Right lobe of liver (tissue), 6 donors: ENCODE data around the gene WRNIP1. TPM values are rescaled to one million over a fixed set of nuclear protein-coding genes. Genes with fewer than 3 reads are reported as not detected.

Experiments
- ATAC-seq, 4 donors: fragments of 200-7000 bp; cut with Tn5 transposase; one replicate each; pipeline ENCODE4 v1.9.1; 2020; ENCODE audit warnings: mild to moderate bottlenecking in 4 of 4, moderate library complexity in 4 of 4
- DNase-seq, 3 donors: peaks; one replicate each; pipeline ENCODE4 v3.0.0-alpha.2; 2020
- H3K27ac ChIP-seq, 3 donors: fragments of 200-600 bp; one replicate each; pipeline ENCODE4 v1.8.0; 2022
- H3K27me3 ChIP-seq, 2 donors: fragments of 200-600 bp; one replicate each; pipeline ENCODE4 v1.8.0; 2022
- H3K36me3 ChIP-seq, 4 donors: fragments of 200-600 bp; sonication (generic) in 1 of 4; one replicate each; pipeline versions ENCODE4 v1.5.1 to v1.8.0; 2017 to 2022; ENCODE audit warnings: control low read depth in 1 of 4
- H3K4me1 ChIP-seq, 4 donors: fragments of 200-600 bp; sonication (generic) in 1 of 4; one replicate each; pipeline versions ENCODE4 v1.5.1 to v1.8.0; 2017 to 2022; ENCODE audit warnings: control low read depth in 1 of 4
- H3K4me3 ChIP-seq, 3 donors: fragments of 200-600 bp; one replicate each; pipeline ENCODE4 v1.8.0; 2022
- H3K9me3 ChIP-seq, 4 donors: fragments of 200-600 bp; sonication (generic) in 1 of 4; one replicate each; pipeline versions ENCODE4 v1.5.1 to v1.8.0; 2017 to 2022; ENCODE audit warnings: control low read depth in 1 of 4
- POLR2A ChIP-seq: fragments of 450-650 bp; IDR thresholded peaks from one replicate; pipeline ENCODE4 v1.6.1; 2017; ENCODE audit warnings: antibody characterized with exemption, mild to moderate bottlenecking
- WGBS: methylation state at CpG from one replicate; pipeline ENCODE4 v1.1.6; 2018; ENCODE audit warnings: low coverage, low lambda C conversion rate; ENCODE audit not compliant: insufficient coverage; ENCODE audit errors: missing lambda C conversion rate; 5-methylcytosine and 5-hydroxymethylcytosine counted together
- intact Hi-C, 2 donors: fragments of 100-400 bp; cut with DNase I; formaldehyde crosslinking; loops; one replicate each; pipeline versions ENCODE4 v1.11.2 to v1.14.1; 2022
- total RNA-seq, 6 experiments: library from RNA; depleted of rRNA in 2 of 6; stranded (reverse); fragments of >200 nt in 2 of 6; fragmentation: NEBNext Ultra II Directional in 3 of 6; extraction: Animal tissue kit (Norgen Biotek cat#: 25700) in 3 of 6; gene quantifications; one replicate each; pipeline versions ENCODE4 v1.1.0 to v1.2.4, GENCODE V29; 2016 to 2023
- TF ChIP-seq, protein P1 (sequence below), 4 donors: fragments of 200-600 bp in 3 of 4; fragments of 450-650 bp in 1 of 4; IDR thresholded peaks; one replicate each; pipeline versions ENCODE4 v1.5.1 to v1.8.0; 2016 to 2022; ENCODE audit warnings: antibody characterized with exemption in 4 of 4, mild to moderate bottlenecking in 2 of 4
- donor health status: DM: no; HTN: yes; CAD: no.
- donor health status: DM: no; HTN: no; CAD: no.
- donor health status: DM: no; HTN: no; CAD: no.
- donor health status: DM: no; HTN: yes; CAD: no.
- donor health status: DM: no; HTN: yes; CAD: no.

WRNIP1 gene
- total RNA-seq, 6 experiments from 2014 or later = 15.8 to 36.8 (median 20.7) TPM

DNA sequence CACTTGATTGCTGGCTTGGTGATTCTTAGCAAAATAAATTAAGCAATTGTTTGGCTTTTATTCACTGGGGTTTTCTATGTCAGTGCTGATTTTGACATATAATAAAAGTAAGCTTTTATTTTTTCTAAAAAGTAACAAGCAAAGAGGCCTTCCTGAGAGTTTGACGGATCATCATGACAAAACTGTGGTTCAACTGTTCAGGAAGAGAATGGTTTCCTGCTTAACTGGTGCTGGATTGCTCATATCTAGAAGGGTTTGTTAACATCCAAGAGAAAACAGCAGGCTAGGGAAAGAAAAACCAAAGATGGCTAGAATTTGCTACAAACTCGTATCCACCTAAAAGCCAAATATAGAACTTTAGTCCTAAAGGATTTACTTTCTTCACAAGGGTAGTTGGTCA is 55.2 kb downstream of the WRNIP1 start:
- DNase-seq = no peak
- WGBS = 70% methylated on average over 2 of the region's 2 CpGs
- Histone ChIP-seq H3K4me3 (no peak overlapping the region), H3K4me1 (no peaks in the 10 kb centered on the region), H3K36me3 (no peaks in the 10 kb centered on the region), H3K27ac (no peak overlapping the region), H3K9me3 (peaks cover 0 to 3% (median 0%) of the 10 kb centered on the region in 4 donors), H3K27me3 (no peaks in the 10 kb centered on the region)
- intact Hi-C loops = no loop called here
- no peak for TF ChIP-seq POLR2A
- TF ChIP-seq, protein P1, sequence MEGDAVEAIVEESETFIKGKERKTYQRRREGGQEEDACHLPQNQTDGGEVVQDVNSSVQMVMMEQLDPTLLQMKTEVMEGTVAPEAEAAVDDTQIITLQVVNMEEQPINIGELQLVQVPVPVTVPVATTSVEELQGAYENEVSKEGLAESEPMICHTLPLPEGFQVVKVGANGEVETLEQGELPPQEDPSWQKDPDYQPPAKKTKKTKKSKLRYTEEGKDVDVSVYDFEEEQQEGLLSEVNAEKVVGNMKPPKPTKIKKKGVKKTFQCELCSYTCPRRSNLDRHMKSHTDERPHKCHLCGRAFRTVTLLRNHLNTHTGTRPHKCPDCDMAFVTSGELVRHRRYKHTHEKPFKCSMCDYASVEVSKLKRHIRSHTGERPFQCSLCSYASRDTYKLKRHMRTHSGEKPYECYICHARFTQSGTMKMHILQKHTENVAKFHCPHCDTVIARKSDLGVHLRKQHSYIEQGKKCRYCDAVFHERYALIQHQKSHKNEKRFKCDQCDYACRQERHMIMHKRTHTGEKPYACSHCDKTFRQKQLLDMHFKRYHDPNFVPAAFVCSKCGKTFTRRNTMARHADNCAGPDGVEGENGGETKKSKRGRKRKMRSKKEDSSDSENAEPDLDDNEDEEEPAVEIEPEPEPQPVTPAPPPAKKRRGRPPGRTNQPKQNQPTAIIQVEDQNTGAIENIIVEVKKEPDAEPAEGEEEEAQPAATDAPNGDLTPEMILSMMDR (IDR thresholded peaks at IDR 0.05) = no peak
- peak in 2 of 4 donors; percentile 46 to 54 for ATAC-seq

GRCh38 chr6:2821554-2821953 is 56.4 kb downstream of the WRNIP1 start:
- no peak for TF ChIP-seq POLR2A
- TF ChIP-seq, protein P1 (IDR thresholded peaks at IDR 0.05) = no peak
- DNase-seq (no peak), ATAC-seq (no peak)
- H3K36me3 ChIP-seq = no peaks in the 10 kb centered on the region
- WGBS = 69% methylated on average over 3 of the region's 3 CpGs
- H3K27ac ChIP-seq = no peak overlapping the region
- no peak overlapping the region for H3K4me3 ChIP-seq
- no peaks in the 10 kb centered on the region for H3K9me3 ChIP-seq
- no peaks in the 10 kb centered on the region for H3K27me3 ChIP-seq
- intact Hi-C loops = no loop called here
- H3K4me1 ChIP-seq = no peaks in the 10 kb centered on the region

- TF ChIP-seq, protein P1 (IDR thresholded peaks at IDR 0.05) = no peak
- TF ChIP-seq POLR2A = no peak
- no peak overlapping the region for H3K27ac ChIP-seq
- H3K4me1 ChIP-seq = no peaks in the 10 kb centered on the region
- ATAC-seq (no peak), DNase-seq (no peak)
- intact Hi-C loops = no loop called here
- H3K9me3 ChIP-seq = no peaks in the 10 kb centered on the region
- no peaks in the 10 kb centered on the region for H3K36me3 ChIP-seq
- H3K27me3 ChIP-seq = no peaks in the 10 kb centered on the region
- H3K4me3 ChIP-seq = no peak overlapping the region
- WGBS = 96% methylated on average over 7 of the region's 7 CpGs
Measured at GRCh38 chr6:2823104-2823850, 58.1 kb downstream of the WRNIP1 start.

DNA sequence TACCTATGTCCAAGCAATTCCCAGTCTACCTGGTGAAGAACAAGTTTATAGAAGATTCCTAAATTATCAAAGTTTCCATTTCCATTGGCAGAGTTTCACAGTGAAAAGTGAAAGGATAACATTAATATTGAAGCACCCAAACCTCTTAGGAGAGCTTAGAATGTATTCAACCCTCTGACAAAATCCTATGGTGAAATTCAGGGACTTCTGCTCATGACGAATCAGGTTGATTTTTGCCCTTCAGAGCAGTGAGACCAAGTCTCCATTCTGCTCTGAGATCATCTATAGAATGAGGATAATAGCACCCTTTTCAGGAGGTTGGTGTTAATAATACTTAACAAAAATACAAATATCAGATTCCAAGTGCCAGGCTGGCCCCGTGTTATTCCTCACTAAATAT is 60.9 kb downstream of the WRNIP1 start:
- no peak overlapping the region for H3K4me3 ChIP-seq

More for the DNA sequence above, 60.9 kb downstream of the WRNIP1 start:
- ATAC-seq (no peak), DNase-seq (no peak)
- no peaks in the 10 kb centered on the region for H3K4me1 ChIP-seq
- TF ChIP-seq POLR2A = no peak
- TF ChIP-seq, protein P1 (IDR thresholded peaks at IDR 0.05) = no peak
- intact Hi-C loops = no loop called here
- no peaks in the 10 kb centered on the region for H3K9me3 ChIP-seq
- 72% methylated on average over 2 of the region's 2 CpGs for WGBS
- no peaks in the 10 kb centered on the region for H3K27me3 ChIP-seq
- H3K27ac ChIP-seq = no peak overlapping the region
- H3K36me3 ChIP-seq = no peaks in the 10 kb centered on the region
